OCI-LY7 (cell line): Measurements from ENCODE around the gene NCOA3. TPM values are rescaled to one million over a fixed set of nuclear protein-coding genes. Genes with fewer than 3 reads are reported as not detected.
A peak's percentile ranks its signal among the peaks of the same experiment; 100 is the strongest.

Experiments
- BruUV-seq: library from RNA; stranded (reverse); fragments of 400-500 nt; replicated peaks from 2 replicates; lab custom pipeline; 2021; lab: Mats Ljungman, UMichigan
- CTCF ChIA-PET: fragments of 300-600 bp; sonication (Branson Sonifier 250); formaldehyde crosslinking; loops from one replicate; lab custom pipeline; 2022; ENCODE audit warnings: antibody characterized with exemption; ENCODE audit not compliant: unreplicated experiment; lab: Charles Lee
- POLR2A ChIA-PET: fragments of 300-600 bp; sonication (Branson Sonifier 250); formaldehyde crosslinking; loops from one replicate; lab custom pipeline; 2022; ENCODE audit warnings: antibody characterized with exemption; lab: Charles Lee
- DNase-seq: peaks from one replicate; pipeline ENCODE4 v3.0.0-alpha.2; 2015; ENCODE audit warnings: low spot score
- H2AFZ ChIP-seq: fragments of 200-600 bp; sonication (generic), shearing (Covaris generic); 2 replicates; pipeline ENCODE4 v1.6.1; 2014; ENCODE audit warnings: mild to moderate bottlenecking, antibody characterized with exemption, low read length, moderate library complexity
- H3K27ac ChIP-seq: fragments of 200-600 bp; sonication (generic); 2 replicates; pipeline ENCODE4 v1.5.1; 2014; ENCODE audit warnings: mixed run types, low read depth, mild to moderate bottlenecking, moderate library complexity, low read length, inconsistent platforms; ENCODE audit not compliant: poor library complexity, severe bottlenecking
- H3K36me3 ChIP-seq: fragments of 200-600 bp; sonication (generic); 2 replicates; pipeline ENCODE4 v1.6.1; 2014; ENCODE audit warnings: mild to moderate bottlenecking, antibody characterized with exemption, low read length, moderate library complexity, mixed read lengths; ENCODE audit not compliant: insufficient read depth
- H3K4me1 ChIP-seq: fragments of 200-600 bp; sonication (generic); 2 replicates; pipeline ENCODE4 v1.5.1; 2014; ENCODE audit warnings: mild to moderate bottlenecking, low read length; ENCODE audit not compliant: insufficient read depth, poor library complexity, severe bottlenecking
- H3K4me2 ChIP-seq: fragments of 200-600 bp; sonication (generic); 2 replicates; pipeline ENCODE4 v1.6.1; 2014; ENCODE audit warnings: mild to moderate bottlenecking, low read length
- H3K4me3 ChIP-seq: fragments of 200-600 bp; sonication (generic); 2 replicates; pipeline ENCODE4 v1.5.1; 2014; ENCODE audit warnings: mild to moderate bottlenecking, low read depth, low read length; ENCODE audit not compliant: poor library complexity, severe bottlenecking
- H3K79me2 ChIP-seq: fragments of 200-600 bp; sonication (generic); 2 replicates; pipeline ENCODE4 v1.6.1; 2016; ENCODE audit warnings: low read depth, mild to moderate bottlenecking, low read length, moderate library complexity, mixed read lengths; ENCODE audit not compliant: insufficient read depth
- H3K9me2 ChIP-seq: fragments of 200-600 bp; sonication (generic); 2 replicates; pipeline ENCODE4 v1.6.1; 2016; ENCODE audit warnings: mild to moderate bottlenecking, low read length, mixed read lengths; ENCODE audit not compliant: insufficient read depth
- H3K9me3 ChIP-seq: fragments of 200-600 bp; sonication (generic); 2 replicates; pipeline ENCODE4 v1.6.1; 2014; ENCODE audit warnings: mild to moderate bottlenecking, mixed run types, low read length, mixed read lengths
- H4K20me1 ChIP-seq: fragments of 200-600 bp; sonication (generic); 2 replicates; pipeline ENCODE4 v1.6.1; 2014; ENCODE audit warnings: mild to moderate bottlenecking, antibody characterized with exemption, low read length, moderate library complexity, mixed read lengths; ENCODE audit not compliant: insufficient read depth
- CTCF ChIP-seq: fragments of 200-600 bp; sonication (generic); conservative IDR thresholded peaks from 2 replicates; pipeline ENCODE4 v1.5.1; 2014; ENCODE audit warnings: mild to moderate bottlenecking, antibody characterized with exemption, low read length, moderate library complexity, mixed read lengths
- EZH2phosphoT487 ChIP-seq: fragments of 200-600 bp; sonication (generic); IDR thresholded peaks from 2 replicates; pipeline ENCODE4 v1.6.1; 2018; ENCODE audit warnings: low read depth, borderline replicate concordance, mild to moderate bottlenecking, mixed run types, antibody characterized with exemption, low read length, moderate library complexity, mixed read lengths
- intact Hi-C: fragments of 100-400 bp; cut with micrococcal nuclease; formaldehyde crosslinking; loops from one replicate; pipeline ENCODE4 v1.10.0; 2022; ENCODE audit not compliant: unreplicated experiment
- total RNA-seq, 2 experiments: library from RNA; depleted of rRNA in 1 of 2; stranded (reverse); fragments of >200 nt in 1 of 2; shearing (Covaris generic) in 1 of 2; gene quantifications; 2 replicates each; pipeline ENCODE4 v1.2.3, GENCODE V29; 2014 to 2022

Gene NCOA3
- total RNA-seq, 2 experiments from 2014 or later: 50.5 to 75.6 TPM

- Histone ChIP-seq H3K79me2 (no peaks in the 10 kb centered on the region; the same call in 1 of the 2 replicates), H3K9me3 (no peaks in the 10 kb centered on the region), H4K20me1 (no peaks in the 10 kb centered on the region), H3K4me1 (peaks cover 8% of the 10 kb centered on the region), H2AFZ (no peak overlapping the region), H3K36me3 (peaks cover 95% of the 10 kb centered on the region), H3K9me2 (no peaks in the 10 kb centered on the region), H3K4me3 (no peak overlapping the region), H3K4me2 (no peak overlapping the region), H3K27ac (peak overlapping the region; percentile 6)
- intact Hi-C loops: no loop called here
- TF ChIP-seq EZH2phosphoT487 (no peak), CTCF (no peak)
- no TSS peak for BruUV-seq
- CTCF ChIA-PET: interaction anchor here (0.7 kb wide), 1 partner anchor 10 kb away, joined by 3 read pairs; no protein-coding TSS in a partner anchor
- peak; percentile 16 for DNase-seq
- POLR2A ChIA-PET: interaction anchor here (0.5 to 0.6 kb wide), 2 partner anchors 190 to 361 kb away, joined by 3 to 7 read pairs; no protein-coding TSS in a partner anchor
Measured at GRCh38 chr20:47631078-47631477, 129.4 kb downstream of the NCOA3 start.

- H3K4me1 ChIP-seq: peaks cover 8% of the 10 kb centered on the region
- no peak overlapping the region for H2AFZ ChIP-seq
- intact Hi-C loops: no loop called here
- BruUV-seq: no TSS peak
- H3K4me3 ChIP-seq: no peak overlapping the region
- H4K20me1 ChIP-seq: no peaks in the 10 kb centered on the region
- TF ChIP-seq CTCF: no peak
- no peak for TF ChIP-seq EZH2phosphoT487
- ChIA-PET CTCF (no interaction called here), POLR2A (interaction anchor here (0.6 kb wide), 1 partner anchor 15 kb away, joined by 4 read pairs; no protein-coding TSS in a partner anchor)
- H3K36me3 ChIP-seq: peaks cover 95% of the 10 kb centered on the region
- no peaks in the 10 kb centered on the region for H3K9me3 ChIP-seq
- DNase-seq: no peak
- no peaks in the 10 kb centered on the region for H3K9me2 ChIP-seq
- no peak overlapping the region for H3K27ac ChIP-seq
- H3K4me2 ChIP-seq: no peak overlapping the region
- H3K79me2 ChIP-seq: no peaks in the 10 kb centered on the region
Measured at GRCh38 chr20:47635256-47635655, 133.6 kb downstream of the NCOA3 start.

- intact Hi-C loops: no loop called here
- CTCF ChIA-PET: no interaction called here
- no peak overlapping the region for H3K27ac ChIP-seq
Measured at GRCh38 chr20:47638851-47639250, 137.2 kb downstream of the NCOA3 start.

More at GRCh38 chr20:47638851-47639250, 137.2 kb downstream of the NCOA3 start:
- no peaks in the 10 kb centered on the region for H3K4me1 ChIP-seq
- no peaks in the 10 kb centered on the region for H3K9me3 ChIP-seq
- peaks cover 96% of the 10 kb centered on the region for H3K36me3 ChIP-seq
- H2AFZ ChIP-seq: no peak overlapping the region
- no peak for DNase-seq
- H4K20me1 ChIP-seq: no peaks in the 10 kb centered on the region
- BruUV-seq: no TSS peak
- POLR2A ChIA-PET: no interaction called here
- no peaks in the 10 kb centered on the region for H3K9me2 ChIP-seq
- no peak for TF ChIP-seq CTCF
- H3K4me2 ChIP-seq: no peak overlapping the region
- H3K4me3 ChIP-seq: no peak overlapping the region
- no peaks in the 10 kb centered on the region for H3K79me2 ChIP-seq
